Endothelial cell of umbilical vein (primary cell): ENCODE results near the gene ZFPM1. TPM values are rescaled to one million over a fixed set of nuclear protein-coding genes. Genes with fewer than 3 reads are reported as not detected.

Source experiments
- BruUV-seq: library from RNA; stranded (reverse); fragments of 400-500 nt; replicated peaks from 2 replicates; lab custom pipeline; 2021; lab: Mats Ljungman, UMichigan
- CTCF ChIA-PET: fragments of 300-600, 350-600 bp; sonication (Branson Sonifier 250); formaldehyde crosslinking; loops from one replicate; lab custom pipeline; 2021; ENCODE audit warnings: antibody characterized with exemption, inconsistent platforms; lab: Charles Lee
- POLR2A ChIA-PET: fragments of 300-600, 350-600 bp; sonication (Branson Sonifier 250); formaldehyde crosslinking; loops from one replicate; lab custom pipeline; 2021; ENCODE audit warnings: antibody characterized with exemption, inconsistent platforms; lab: Charles Lee
- DNase-seq: peaks from one replicate; pipeline ENCODE4 v3.0.0-alpha.2; 2011; ENCODE audit warnings: low read depth, low spot score
- FAIRE-seq: peaks from 2 replicates; lab custom pipeline; 2011; peaks lifted over from hg19 to GRCh38; lab: Jason Lieb, UNC
- H2AFZ ChIP-seq: 2 replicates; pipeline ENCODE4 v1.6.0; 2012; ENCODE audit warnings: low read depth, low read length, control low read depth, inconsistent platforms
- H3K27ac ChIP-seq: 2 replicates; pipeline ENCODE4 v1.5.1; 2011; ENCODE audit warnings: low read depth, mild to moderate bottlenecking, control low read depth, low read length, moderate library complexity; ENCODE audit not compliant: insufficient read depth
- H3K27me3 ChIP-seq, 2 experiments: 2 replicates each; pipeline versions ENCODE4 v1.6.0 to v1.6.1; 2011; ENCODE audit warnings: low read length in 2 of 2, mixed read lengths in 1 of 2; ENCODE audit not compliant: control insufficient read depth in 2 of 2, insufficient read depth in 2 of 2
- H3K36me3 ChIP-seq, 2 experiments: 2 replicates in 1 of 2; 3 replicates in 1 of 2; pipeline ENCODE4 v1.5.1; 2011; ENCODE audit warnings: low read length in 2 of 2, mild to moderate bottlenecking in 1 of 2, moderate library complexity in 1 of 2; ENCODE audit not compliant: control insufficient read depth in 2 of 2, insufficient read depth in 2 of 2; ENCODE audit errors: extremely low read depth in 1 of 2
- H3K4me1 ChIP-seq: 3 replicates; pipeline ENCODE4 v1.5.1; 2011; ENCODE audit warnings: mild to moderate bottlenecking, low read length; ENCODE audit not compliant: control insufficient read depth, insufficient read depth; ENCODE audit errors: extremely low read depth
- H3K4me2 ChIP-seq: 2 replicates; pipeline ENCODE4 v1.6.1; 2011; ENCODE audit warnings: low read length, control low read depth, mixed read lengths; ENCODE audit not compliant: insufficient read depth
- H3K4me3 ChIP-seq, 3 experiments: fragments of 200-600 bp in 1 of 3; sonication (generic), shearing (Covaris generic) in 1 of 3; replicated peaks in 1 of 3; 2 replicates each; pipeline ENCODE4 v1.5.1; 2011 to 2016; ENCODE audit warnings: control low read depth in 3 of 3, low read length in 3 of 3, mild to moderate bottlenecking in 2 of 3, inconsistent platforms in 1 of 3, low read depth in 1 of 3, moderate library complexity in 1 of 3; ENCODE audit not compliant: insufficient read depth in 1 of 3
- H3K79me2 ChIP-seq: 2 replicates; pipeline ENCODE4 v1.6.0; 2012; ENCODE audit warnings: low read length, inconsistent platforms; ENCODE audit not compliant: control insufficient read depth, insufficient read depth
- H3K9ac ChIP-seq: replicated peaks from 2 replicates; pipeline ENCODE3; 2011; ENCODE audit warnings: low read length, control low read depth; ENCODE audit not compliant: insufficient read depth; ENCODE audit errors: extremely low read depth
- H3K9me1 ChIP-seq: replicated peaks from 3 replicates; pipeline ENCODE4 v1.6.0; 2011; ENCODE audit warnings: mild to moderate bottlenecking, low read length; ENCODE audit not compliant: control insufficient read depth, insufficient read depth; ENCODE audit errors: extremely low read depth
- H3K9me3 ChIP-seq: replicated peaks from 2 replicates; pipeline ENCODE4 v1.5.1; 2012; ENCODE audit warnings: low read length, inconsistent platforms; ENCODE audit not compliant: control insufficient read depth, insufficient read depth
- H4K20me1 ChIP-seq: replicated peaks from 2 replicates; pipeline ENCODE3; 2011; ENCODE audit warnings: mild to moderate bottlenecking, low read length; ENCODE audit not compliant: control insufficient read depth, insufficient read depth; ENCODE audit errors: extremely low read depth
- EZH2 ChIP-seq: IDR thresholded peaks from 2 replicates; pipeline ENCODE4 v1.6.1; 2012; ENCODE audit warnings: borderline replicate concordance, low read depth, mild to moderate bottlenecking, moderate library complexity, low read length, inconsistent platforms; ENCODE audit not compliant: severe bottlenecking
- FOS ChIP-seq: IDR thresholded peaks from 2 replicates; pipeline ENCODE4 v1.6.1; 2011; ENCODE audit warnings: mild to moderate bottlenecking, low read length, moderate library complexity, borderline replicate concordance; ENCODE audit not compliant: insufficient read depth
- GATA2 ChIP-seq: IDR thresholded peaks from 2 replicates; pipeline ENCODE4 v1.7.0; 2011; ENCODE audit warnings: low read depth, mild to moderate bottlenecking, moderate library complexity, mixed read lengths, low read length; ENCODE audit not compliant: insufficient read length, insufficient read depth
- JUN ChIP-seq: IDR thresholded peaks from 2 replicates; pipeline ENCODE4 v1.6.1; 2011; ENCODE audit warnings: borderline replicate concordance, low read depth; ENCODE audit not compliant: insufficient read length, insufficient read depth
- MYC ChIP-seq: IDR thresholded peaks from one replicate; pipeline ENCODE4 v1.6.1; 2011; ENCODE audit warnings: mild to moderate bottlenecking, low read depth, low read length
- POLR2A ChIP-seq: IDR thresholded peaks from 2 replicates; pipeline ENCODE4 v1.6.1; 2012; ENCODE audit warnings: low read depth, mild to moderate bottlenecking, control low read depth, low read length
- POLR2AphosphoS5 ChIP-seq: IDR thresholded peaks from 2 replicates; pipeline ENCODE4 v1.6.1; 2012; ENCODE audit warnings: low read depth, mild to moderate bottlenecking, control low read depth, low read length, moderate library complexity; ENCODE audit not compliant: insufficient read depth
- dilution Hi-C: fragments of 300-500 bp; cut with MboI; formaldehyde crosslinking; loops from one replicate; pipeline ENCODE4 v1.15.0; 2019; ENCODE audit warnings: low sequenced_read_pairs; ENCODE audit not compliant: extremely low pct_ligation_motif_present
- intact Hi-C: fragments of 100-400 bp; cut with micrococcal nuclease; formaldehyde crosslinking; loops from one replicate; pipeline ENCODE4 v1.10.0; 2022
- polyA plus RNA-seq, 4 experiments: library from polyadenylated mRNA; depleted of rRNA in 3 of 4; stranded (reverse) in 3 of 4; unstranded in 1 of 4; fragments of >200 nt; gene quantifications; 2 replicates each; pipeline versions ENCODE4 v1.2.1 to v1.2.3, GENCODE V29; 2011 to 2012; ENCODE audit warnings: missing spikeins in 1 of 4
- total RNA-seq: library from RNA; stranded (reverse); gene quantifications from 2 replicates; pipeline ENCODE4 v1.2.3, GENCODE V29; 2021
- TF ChIP-seq, protein P1 (sequence below): IDR thresholded peaks from 2 replicates; pipeline ENCODE4 v1.6.1; 2011; ENCODE audit not compliant: insufficient read depth, insufficient read length
- TF ChIP-seq, protein P2 (sequence below), 2 donors: IDR thresholded peaks; 1 replicate in 1 of 2; 2 replicates in 1 of 2; pipeline ENCODE4 v1.5.1; 2011; ENCODE audit warnings: low read length in 2 of 2, mild to moderate bottlenecking in 2 of 2, moderate library complexity in 2 of 2, control low read depth in 1 of 2, inconsistent platforms in 1 of 2, low read depth in 1 of 2; ENCODE audit not compliant: insufficient read depth in 1 of 2; ENCODE audit errors: extremely low read depth in 1 of 2

The ZFPM1 gene
- total and polyA plus RNA-seq, 2 donors (not counting 3 experiments of a cell fraction or from before 2014, with no cell fraction given), result 0.37 to 7.5 TPM

DNA sequence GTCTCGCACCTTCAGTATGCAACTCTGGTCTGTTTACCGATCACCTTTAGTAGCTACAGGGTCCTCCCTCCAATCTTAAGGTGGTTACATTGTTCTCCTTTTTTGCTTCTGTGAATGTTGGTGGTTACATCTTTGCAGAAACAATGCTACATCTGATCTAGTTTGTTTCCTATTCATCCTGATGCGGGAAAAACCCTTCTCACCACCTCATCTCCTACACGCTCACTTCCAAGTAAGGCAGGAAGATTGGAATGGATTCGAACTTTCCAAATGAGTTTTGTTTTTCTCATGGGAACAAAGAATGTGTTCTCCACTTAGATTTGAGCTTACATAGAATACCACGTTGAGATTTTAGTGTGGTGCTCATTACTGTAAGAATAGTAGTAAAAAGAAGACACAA lies 131.6 kb downstream of the ZFPM1 start:
- H2AFZ ChIP-seq, result no peak overlapping the region
- no peak for TF ChIP-seq JUN
- TF ChIP-seq GATA2, result no peak
- TF ChIP-seq POLR2A, result no peak
- dilution Hi-C loops, result no loop called here
- H3K27me3 ChIP-seq, result no peaks in the 10 kb centered on the region
- H3K9ac ChIP-seq, result no peak overlapping the region
- no TSS peak for BruUV-seq
- FAIRE-seq, result no peak
- no peaks in the 10 kb centered on the region for H4K20me1 ChIP-seq
- CTCF ChIA-PET, result interaction anchor here (0.7 kb wide), 1 partner anchor 49 kb away, joined by 3 read pairs; no protein-coding TSS in a partner anchor
- H3K27ac ChIP-seq, result no peak overlapping the region
- H3K79me2 ChIP-seq, result peaks cover 39% of the 10 kb centered on the region
- intact Hi-C loops, result no loop called here
- POLR2A ChIA-PET, result no interaction called here
- peaks cover 7 to 38% of the 10 kb centered on the region in 2 experiments for H3K36me3 ChIP-seq
- no peaks in the 10 kb centered on the region for H3K4me1 ChIP-seq
- H3K9me1 ChIP-seq, result no peaks in the 10 kb centered on the region
- H3K4me3 ChIP-seq, result no peak overlapping the region
- H3K9me3 ChIP-seq, result no peaks in the 10 kb centered on the region
- DNase-seq, result no peak
- H3K4me2 ChIP-seq, result no peak overlapping the region

DNA sequence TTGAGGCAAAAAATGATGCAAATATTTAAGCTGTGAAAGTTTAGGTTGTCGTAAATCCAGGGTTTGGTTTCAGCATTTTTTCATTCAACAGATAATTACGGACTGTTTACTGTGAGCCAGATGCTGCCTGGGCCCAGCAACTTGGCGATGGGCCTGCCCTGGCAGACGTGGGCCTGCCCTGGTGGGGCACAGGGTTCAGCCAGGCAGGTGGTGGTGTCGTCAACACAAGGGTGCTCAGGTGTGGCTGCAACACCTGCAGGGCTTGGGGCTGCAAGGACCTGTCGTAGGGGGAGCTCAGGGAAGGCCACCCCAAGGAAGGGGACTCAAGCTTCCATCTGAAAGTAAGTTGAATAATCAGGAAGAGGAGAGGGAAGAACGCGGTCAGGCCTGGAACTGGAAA lies 132.2 kb downstream of the ZFPM1 start:
- Histone ChIP-seq H3K36me3 (peaks cover 5 to 36% of the 10 kb centered on the region in 2 experiments), H3K9me3 (no peaks in the 10 kb centered on the region), H3K27ac (no peak overlapping the region), H4K20me1 (no peaks in the 10 kb centered on the region), H3K4me3 (no peak overlapping the region), H3K9me1 (no peaks in the 10 kb centered on the region), H3K4me1 (no peaks in the 10 kb centered on the region), H2AFZ (no peak overlapping the region), H3K27me3 (no peaks in the 10 kb centered on the region), H3K79me2 (peaks cover 36% of the 10 kb centered on the region), H3K4me2 (no peak overlapping the region), H3K9ac (no peak overlapping the region)
- TF ChIP-seq POLR2A, result no peak
- TF ChIP-seq FOS, result no peak
- TF ChIP-seq, protein P1, sequence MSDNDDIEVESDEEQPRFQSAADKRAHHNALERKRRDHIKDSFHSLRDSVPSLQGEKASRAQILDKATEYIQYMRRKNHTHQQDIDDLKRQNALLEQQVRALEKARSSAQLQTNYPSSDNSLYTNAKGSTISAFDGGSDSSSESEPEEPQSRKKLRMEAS, result no peak
- TF ChIP-seq POLR2AphosphoS5, result no peak
- no peak for TF ChIP-seq EZH2
- no peak for TF ChIP-seq JUN
- TF ChIP-seq GATA2, result no peak
- TF ChIP-seq, protein P2, sequence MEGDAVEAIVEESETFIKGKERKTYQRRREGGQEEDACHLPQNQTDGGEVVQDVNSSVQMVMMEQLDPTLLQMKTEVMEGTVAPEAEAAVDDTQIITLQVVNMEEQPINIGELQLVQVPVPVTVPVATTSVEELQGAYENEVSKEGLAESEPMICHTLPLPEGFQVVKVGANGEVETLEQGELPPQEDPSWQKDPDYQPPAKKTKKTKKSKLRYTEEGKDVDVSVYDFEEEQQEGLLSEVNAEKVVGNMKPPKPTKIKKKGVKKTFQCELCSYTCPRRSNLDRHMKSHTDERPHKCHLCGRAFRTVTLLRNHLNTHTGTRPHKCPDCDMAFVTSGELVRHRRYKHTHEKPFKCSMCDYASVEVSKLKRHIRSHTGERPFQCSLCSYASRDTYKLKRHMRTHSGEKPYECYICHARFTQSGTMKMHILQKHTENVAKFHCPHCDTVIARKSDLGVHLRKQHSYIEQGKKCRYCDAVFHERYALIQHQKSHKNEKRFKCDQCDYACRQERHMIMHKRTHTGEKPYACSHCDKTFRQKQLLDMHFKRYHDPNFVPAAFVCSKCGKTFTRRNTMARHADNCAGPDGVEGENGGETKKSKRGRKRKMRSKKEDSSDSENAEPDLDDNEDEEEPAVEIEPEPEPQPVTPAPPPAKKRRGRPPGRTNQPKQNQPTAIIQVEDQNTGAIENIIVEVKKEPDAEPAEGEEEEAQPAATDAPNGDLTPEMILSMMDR (IDR thresholded peaks at IDR 0.05; ENCODE audit: extremely low read depth in 1 of 2, insufficient read depth in 1 of 2, low read depth in 1 of 2, low read length in 2 of 2), result no peak
- no peak for TF ChIP-seq MYC
- FAIRE-seq (no peak), DNase-seq (no peak)
- dilution Hi-C loops (no loop called here), intact Hi-C loops (no loop called here)
- no TSS peak for BruUV-seq
- ChIA-PET CTCF (interaction anchor here (0.7 kb wide), 1 partner anchor 49 kb away, joined by 3 read pairs; no protein-coding TSS in a partner anchor), POLR2A (no interaction called here)
